Stimulated activated CD4-positive, alpha-beta T cell treated with anti-CD3 and anti-CD28 coated beads, Interleukin-1b, Interleukin-23, amount 100 ng/mL, for 24 hours (primary cell): ENCODE data around the gene PDGFRB.

Experiments used
- DNase-seq, 4 experiments: peaks; one replicate each; pipeline ENCODE4 v3.0.0-alpha.2; 2020; ENCODE audit warnings: low read depth in 4 of 4, low spot score in 1 of 4

The PDGFRB gene

DNA sequence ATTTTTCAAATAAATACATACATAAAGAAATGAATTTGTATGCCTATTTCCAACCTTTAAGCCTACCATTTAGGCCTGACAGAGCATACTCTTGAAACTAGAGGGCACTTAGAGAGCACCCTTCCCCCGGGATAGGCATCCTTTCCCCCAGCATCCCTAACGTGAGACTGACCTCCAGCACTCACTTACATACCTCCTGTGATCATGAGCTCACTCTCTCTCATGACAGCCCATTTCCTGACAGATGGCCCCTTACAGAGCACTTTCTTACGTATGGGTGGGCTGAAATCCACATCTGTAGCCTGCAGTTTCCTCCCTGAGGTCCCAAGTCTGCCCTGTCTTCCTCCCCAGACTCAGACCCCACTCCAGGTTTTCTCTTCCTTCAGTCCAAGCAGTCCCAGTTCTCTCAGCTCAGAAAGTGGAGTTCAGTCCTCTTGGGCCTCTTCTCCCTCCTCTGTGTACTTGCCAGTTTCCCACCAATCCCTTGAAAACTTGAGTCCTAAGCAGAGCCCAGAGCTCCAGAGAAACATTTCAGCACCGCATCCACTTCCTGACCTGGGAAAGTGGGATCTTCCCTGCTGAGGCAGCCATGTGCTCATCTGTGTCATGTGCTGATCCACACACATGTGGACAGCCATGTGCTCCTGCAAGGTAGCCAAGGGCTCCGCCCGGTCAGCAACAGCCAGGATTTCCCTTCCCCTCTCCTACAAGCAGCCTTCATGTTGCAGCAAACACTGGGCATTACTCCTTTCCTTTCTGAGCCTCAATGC lies 8.8 kb upstream of the PDGFRB start:
- DNase-seq, result no peak

DNA sequence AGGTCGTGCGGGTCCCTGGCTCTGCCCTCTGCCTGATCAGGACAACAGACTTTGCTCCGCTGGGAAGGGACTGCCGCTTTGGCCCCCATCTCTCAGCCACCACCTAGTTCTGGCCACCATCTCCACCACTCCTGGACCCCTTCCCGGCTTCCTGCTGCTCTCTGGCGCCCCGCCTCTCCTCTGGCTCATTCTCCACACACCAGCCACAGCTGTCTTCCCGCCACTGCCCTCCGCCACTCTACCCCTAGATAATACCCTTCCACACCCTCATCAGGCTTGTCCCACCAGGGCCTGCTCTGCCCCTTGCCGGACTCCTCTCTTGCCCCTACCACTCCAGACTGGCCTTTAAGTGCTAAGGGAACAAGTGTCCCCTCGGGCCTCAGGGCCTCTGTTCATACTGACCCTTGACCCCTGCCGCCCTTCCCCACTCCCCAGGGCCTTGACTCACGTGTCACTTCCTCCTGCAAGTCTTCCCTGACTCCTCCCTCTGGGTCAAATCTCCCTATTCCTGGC lies 8.0 kb upstream of the PDGFRB start:
- no peak for DNase-seq

DNA sequence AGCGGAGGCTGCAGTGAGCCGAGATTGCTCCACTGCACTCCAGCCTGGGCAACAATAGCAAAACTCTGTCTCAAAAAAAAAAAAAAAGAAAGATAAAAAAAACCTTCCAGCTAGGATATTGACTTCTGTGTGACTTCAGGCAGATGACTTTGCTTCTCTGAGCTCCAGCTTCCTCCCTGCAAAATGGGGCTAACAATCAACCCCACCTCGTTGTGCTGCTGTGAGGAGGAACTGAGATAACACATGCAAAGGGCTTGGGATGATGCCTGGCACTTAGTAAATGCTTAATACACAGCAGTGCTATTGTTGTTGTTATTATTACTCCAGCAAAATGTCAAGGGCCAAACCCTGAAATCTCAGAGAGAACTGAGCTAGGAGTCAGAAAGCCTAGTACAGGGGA lies 7.4 kb upstream of the PDGFRB start:
- no peak for DNase-seq

DNA sequence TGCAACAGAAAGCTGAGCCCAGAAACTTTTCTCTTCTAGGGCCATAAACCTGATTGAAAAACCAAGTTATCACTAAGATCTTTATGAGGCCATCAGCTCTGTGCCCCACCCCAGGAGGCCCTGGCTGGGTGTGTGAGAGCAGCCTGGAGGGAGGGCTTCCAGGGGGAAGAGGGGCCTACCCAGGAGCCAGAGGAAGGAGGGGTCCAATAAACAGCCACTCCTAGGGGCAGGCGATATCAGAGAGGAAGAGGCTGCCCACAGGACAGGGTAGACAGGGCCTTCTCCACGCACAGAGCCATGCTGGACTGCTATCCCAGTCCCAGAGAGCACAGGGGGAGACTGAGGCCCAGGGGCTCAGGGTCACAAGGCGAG lies 6.5 kb upstream of the PDGFRB start:
- DNase-seq, result no peak

DNA sequence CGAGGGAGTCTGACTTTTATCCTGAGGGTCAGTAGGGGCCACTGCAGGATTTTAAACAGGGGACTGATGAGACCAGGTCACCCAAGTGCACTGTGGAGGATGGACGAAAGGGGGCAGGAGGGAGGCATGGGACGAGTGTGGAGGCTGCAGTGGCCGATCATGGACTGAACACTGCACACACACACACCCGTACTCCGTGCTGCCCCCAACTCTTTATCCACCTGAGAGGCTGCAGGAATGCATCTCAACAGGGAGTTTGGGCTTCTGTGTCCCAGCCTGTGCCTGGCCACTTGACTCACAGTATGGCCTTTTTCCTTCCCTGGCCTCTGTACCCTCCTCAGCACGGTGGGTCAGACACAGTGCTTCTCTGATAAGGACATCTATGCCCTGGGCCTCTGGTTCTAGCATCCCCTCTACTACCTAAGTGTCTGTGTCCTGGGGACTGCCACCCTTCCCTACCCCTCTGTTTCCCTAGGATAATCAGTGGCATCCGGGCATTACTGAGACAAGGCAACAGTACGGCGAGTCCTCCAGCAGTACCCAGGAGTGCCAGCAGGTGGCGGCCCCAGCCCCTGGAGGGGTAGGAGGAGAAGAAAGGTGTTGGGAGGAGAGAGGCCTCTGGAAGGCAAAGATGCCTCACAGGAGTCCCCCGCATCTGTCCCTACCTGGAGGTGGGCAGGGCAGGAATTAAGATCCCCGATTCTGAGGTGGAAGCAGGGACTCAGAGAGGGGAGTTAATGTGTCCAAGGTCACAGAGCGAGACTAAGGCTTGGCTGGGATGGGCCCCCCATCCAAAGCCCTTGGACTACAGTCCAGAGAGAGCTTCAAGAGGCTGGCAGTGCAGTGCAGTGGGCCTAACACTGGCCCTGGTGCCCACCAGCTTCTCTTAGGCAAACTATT lies 5.8 kb upstream of the PDGFRB start:
- peak; percentile 63 to 67 (median 65) for DNase-seq

DNA sequence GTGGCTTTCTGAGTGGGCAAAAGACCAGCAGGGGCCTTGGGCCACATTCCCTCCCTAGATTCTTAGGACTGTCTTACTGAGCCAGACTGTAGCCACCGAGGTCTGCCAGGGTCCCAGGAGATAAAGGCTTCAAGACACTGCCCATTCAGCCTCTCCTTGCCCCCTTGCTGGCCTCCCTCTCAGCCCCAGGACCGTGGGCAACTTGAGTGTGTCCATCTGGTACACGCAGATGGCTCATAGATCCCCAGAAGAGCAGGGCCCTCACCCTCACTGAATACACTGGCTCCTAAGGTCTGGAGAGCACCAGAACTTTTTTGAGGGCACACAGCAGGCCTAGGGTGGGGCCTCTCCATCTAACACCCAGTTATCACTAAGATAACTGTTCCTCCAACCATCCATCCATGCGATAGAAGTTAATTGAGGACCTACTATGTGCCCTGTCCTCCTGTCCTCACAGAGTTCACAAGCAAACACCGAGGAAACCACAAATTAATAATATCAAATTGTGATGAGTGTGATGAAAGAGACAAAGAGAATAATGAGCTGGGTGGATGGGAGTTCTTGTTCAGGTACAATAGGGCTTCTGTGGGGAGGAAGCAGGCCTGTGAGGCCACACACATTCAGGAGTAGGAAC lies 4.9 kb upstream of the PDGFRB start:
- no peak for DNase-seq

DNA sequence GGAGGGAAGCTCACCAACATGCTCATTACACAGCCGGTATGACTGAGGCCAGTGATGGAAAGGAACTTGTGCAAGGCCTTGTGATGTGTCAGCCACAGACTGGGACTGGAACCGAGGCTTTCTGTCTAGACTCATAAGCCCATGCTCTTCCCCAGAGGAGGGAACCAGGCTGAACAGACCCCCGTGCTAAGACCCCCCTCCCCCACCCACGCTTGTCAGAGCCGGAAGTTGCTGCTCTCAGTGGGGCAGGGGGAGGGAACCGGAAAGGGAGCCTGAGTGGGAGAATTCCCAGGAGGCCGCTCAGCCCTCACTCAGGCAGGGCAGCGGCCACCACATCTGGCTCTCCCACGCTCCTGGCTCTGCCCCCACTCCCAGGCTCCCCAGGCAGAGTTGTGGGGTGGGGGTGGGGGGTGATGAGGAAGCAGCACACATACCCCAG lies 4.1 kb upstream of the PDGFRB start:
- DNase-seq, result no peak

DNA sequence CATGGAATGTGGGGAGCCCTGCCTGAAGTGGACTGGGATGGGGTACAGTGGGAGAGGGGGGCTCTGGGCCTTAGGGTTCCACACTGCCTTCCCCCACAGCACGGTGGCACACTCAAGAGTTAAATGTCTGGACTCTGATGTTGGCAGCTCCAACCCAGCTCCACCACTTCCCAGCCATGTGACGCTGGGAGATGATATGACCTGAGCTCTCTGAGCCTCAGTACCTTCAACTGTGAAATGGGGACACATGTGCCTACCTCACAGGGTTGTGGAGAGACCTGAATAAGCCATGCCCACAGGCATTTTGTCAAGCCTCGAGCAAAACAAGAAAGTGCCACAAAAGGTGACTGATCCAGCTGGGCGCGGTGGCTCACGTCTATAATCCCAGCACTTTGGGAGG lies 3.4 kb upstream of the PDGFRB start:
- DNase-seq, result no peak

DNA sequence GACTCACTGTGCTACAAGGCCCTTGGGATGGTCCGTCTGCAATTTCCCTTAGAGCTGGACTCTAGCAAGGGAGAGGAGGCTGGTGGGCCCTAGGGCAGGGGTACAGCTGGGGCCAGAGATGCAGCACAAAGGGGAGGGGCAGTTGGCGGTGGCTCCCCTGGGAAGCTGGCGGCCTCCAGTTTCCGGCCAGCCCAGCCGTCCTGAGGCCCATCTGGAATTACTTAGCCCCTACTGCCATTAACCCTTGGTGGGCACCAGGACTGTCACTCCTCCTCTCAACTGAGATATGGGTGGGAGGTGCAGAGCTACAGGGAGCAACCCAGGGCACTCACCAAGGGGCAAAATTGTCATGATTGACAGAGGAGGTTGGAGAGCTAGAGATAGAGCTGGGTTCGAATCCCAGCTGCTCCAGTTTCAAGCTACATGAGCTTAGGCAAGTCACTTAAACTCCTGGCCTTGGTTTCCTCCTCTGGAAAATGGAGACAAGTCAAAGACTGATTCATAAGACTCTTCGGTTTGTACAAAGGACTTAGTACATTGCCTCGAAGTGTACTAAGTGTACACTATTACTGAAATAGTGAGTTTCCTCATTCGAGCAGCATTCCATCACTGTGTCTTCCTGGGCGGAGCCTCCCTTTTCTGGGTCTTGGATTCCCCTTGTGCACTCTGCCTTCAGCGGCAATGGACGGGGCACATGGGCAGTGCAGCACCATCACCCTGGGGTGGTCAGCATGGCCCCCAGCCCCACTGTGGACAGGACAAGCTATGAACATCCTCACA lies 2.7 kb upstream of the PDGFRB start:
- DNase-seq, result no peak

DNA sequence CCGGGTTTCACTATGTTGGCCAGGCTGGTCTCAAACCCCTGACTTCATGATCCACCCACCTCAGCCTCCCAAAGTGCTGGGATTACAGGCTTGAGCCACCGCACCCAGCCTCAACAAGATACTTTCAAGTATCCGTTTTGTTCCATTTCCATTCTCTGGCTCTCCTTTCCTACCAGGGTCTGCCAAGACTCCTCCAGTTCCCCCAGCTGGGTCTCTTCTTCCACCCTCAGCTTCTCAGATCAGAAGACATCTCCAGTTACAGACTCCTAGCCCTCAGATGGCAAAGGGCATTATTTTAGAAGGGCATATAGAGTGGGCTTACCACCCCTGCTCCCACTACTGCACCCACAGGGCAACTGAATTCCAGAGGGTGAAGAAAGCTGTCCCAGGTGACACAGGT lies 1.5 kb upstream of the PDGFRB start:
- DNase-seq, result no peak

DNA sequence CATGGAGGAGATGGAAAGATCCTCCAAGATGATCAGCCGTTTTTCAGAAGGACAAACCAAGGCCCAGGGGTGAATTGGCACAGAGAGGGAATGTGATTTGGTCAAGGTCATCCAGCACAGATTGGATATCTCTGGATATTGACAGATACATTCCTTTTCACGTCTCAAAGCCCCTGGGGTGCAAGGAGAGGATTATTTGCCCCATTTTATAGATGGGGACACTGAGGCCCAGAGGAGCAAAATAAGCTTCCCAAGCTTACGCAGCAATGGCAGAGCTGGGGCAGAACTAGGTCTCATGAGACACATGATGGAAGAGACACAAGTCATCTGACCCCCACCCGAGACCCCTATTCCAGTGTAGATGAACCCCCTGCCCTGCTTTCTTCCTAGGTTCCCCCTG lies 895 bp upstream of the PDGFRB start:
- DNase-seq, result no peak

DNA sequence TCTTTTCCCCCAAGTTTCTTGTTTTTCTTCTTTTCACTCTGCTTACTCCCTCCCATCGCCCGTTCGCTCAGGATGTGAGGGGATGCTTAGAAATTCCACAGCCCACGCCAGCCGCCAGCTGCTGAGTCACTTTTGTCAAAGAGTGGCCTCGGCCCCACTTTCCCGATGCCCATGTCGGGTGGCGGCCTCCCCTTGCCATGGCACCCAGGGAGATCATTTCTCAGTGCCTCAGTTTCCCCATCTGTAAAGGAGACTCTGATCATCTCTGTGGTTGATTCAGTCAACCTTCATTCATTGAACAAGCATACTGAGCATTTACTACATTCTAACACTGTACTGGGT lies 353 bp upstream of the PDGFRB start:
- no peak for DNase-seq

DNA sequence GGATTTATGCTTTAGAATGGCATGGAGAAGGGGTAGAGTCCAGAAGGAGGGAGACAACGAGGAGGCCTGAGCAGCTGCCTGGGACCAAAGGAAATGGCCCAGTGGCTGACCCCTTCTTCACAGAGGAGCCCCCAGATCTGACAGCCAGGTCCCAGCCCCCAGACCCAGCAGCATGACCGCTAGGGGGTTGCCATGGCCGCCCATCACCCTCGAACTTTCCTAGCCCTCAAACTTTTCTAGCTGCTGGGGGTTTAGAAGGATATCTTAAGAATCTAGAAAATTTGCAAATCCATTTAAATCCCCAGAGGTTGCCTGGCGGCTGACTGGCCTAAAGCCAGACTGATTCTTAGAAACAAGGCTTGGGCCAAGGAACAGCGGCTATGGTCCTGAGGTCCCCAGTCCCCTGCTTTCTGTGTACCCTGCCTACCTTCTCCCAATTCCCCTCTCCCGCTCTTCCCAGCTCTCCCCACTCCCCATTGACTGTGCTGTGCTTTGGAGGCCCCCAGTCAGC lies 972 bp downstream of the PDGFRB start:
- DNase-seq, result no peak

DNA sequence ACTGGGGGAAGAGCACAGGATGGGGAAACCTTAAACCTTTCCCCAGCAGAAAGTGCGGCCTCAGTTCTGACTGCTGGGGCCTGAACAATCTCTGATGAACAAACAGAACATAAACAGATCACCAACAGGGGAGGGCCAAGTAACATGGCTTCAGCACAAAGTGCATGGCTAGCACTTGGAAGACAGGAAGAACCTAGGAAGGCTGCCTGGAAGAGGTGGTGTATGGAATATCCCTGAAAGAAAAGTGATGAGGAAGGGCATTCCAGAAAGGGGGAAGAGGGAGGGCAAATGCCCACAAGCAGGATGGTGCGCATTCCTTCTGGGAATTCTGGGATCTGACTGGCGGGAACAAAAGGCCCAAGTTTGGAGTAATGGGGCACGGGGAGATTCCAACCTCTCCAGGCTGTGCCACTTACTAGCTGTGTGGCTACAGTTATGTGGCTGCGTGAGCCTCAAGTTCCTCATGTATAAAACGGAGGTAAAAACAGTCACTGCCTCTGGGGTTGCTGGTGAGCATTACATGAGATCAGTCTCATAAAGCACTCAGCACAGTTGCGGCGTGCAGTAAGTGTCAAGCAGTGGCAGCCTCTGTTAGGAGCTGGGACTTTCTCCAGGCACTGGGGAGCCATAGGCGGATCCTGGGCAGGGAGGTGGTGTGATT lies 1.6 kb downstream of the PDGFRB start:
- no peak for DNase-seq

DNA sequence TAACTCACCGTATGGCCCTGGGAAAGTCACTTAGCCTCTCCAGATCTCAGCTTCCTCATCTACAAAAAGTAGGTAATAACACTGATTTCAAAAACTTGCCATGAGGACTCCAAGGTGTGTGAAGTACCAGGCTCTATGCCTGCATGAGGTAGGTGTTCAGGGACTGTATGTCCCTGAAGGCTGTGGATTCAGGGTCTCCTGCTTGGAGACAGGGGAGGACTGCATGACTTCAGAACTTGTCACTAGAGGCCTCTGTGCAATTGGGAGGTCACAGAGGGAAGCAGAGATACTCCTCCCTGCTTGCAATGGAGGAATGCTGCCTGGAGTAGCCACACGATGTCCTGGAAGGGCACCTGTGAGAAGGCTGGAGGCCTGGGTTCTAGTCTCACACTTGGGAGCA lies 2.2 kb downstream of the PDGFRB start:
- no peak for DNase-seq

DNA sequence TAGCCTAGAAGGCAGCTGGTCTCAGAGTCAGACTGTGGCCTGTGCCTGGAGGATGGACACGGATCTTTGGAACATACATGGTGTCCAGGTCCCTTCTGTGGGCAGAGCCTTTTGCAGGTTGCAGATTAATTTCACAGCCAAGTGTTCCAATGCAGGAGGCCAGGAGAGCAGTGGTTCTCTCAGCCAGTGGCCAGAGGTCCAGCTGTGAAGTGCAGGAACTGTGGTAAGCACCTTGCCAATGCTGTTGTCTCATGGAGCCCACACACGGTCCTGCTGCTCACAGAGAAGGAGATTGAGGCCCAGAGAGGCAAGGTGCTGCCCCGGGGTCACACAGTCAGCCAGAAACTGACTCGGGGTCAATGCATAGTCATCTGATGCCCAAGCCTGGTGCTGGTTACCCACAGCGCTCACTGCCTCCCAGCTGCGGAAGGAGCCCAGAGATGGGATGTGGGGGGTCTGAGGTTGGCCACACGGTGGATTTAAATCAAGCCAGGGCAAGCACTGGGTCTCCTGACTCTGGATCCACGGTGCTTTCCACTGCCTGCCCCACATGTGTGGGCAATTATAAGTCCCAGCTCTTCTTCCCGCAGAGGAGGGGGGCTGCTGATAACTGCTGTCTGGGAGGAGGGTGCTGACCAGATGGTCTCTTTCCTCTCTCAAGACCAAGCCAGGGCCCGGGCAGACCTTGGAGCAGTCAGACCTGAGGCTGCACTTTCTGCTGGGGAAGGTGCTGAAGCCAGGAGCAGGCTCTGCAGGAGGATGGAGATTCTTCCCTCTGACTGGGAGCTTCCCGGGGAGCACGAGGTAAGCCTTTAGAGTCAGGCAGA lies 2.8 kb downstream of the PDGFRB start:
- no peak for DNase-seq

DNA sequence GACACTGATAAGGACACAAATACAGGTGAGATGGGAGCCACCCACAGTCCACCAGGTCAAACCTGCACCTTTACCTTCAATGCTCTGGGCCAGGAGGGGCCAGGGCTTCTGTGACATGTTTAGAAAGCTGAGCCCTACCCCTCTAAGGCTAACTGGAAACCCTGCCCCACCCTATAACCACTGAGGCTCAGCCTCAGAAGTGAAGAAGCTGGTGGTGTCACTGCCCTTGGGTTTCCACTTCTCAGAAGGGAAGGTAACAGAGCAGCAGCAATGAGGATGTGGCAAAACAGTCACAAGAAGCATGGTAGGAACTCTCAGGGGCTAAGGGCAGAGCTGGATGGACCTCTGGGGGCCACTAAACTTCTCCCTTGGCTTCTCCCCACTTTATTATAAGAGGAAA lies 6.0 kb downstream of the PDGFRB start:
- DNase-seq, result no peak

DNA sequence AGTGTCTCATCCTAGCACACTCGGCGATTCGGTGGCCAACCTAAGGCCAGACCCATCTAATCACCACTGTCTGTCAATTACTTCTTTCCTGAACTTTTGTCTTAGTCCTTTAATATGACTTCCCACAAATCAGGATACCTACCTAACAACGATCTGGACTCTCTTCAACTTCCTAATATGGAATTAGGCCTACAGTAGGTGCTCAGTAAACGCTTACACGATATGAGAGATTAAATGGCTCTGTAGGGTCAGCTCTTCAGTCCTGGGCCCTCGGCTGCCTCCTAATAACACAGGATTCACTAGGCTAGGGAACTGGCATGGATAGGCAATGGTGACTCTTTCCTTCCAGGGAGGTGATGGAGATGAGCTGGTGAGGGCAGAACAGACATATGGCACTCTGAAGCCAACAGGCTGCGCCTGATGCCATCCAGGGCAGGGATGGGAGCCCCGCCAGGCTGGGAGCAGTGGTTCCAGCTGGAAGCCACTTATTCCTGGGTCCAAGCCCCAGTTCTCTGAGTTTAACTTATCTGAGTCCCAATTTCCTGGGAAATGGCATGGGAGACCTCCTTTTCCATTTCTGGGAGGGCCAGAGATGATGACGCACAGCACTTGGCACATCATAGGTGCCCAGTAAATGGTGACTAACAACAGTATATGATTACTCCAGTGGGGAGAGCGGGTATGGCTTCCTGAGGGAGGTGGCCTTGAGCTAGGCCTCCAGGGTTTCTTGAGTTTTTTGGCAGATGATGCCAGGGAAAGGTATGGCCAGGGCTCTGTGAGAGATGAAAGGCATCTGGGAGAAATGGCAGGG lies 7.3 kb downstream of the PDGFRB start:
- no peak for DNase-seq

DNA sequence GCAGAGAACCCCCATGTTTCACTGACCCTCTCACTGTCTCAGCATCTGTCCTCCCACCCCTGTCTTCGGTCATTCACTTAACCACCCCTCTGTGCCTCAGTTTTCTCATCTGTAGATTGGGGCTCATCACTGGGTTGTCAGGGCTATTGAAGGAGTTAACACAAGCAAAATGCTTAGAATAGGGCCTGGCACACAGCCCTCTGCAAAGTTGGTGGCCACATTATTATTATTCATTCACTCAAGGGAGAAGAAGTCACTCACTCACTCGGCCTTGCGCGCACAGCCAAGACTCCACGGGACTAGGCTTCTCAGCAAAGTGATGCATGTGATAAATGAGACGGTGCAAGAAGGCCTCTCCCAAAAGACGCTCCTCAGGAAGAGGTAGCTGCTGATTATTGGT lies 8.0 kb downstream of the PDGFRB start:
- DNase-seq, result no peak
